ENCODE data around the gene AMELX. TPM values are rescaled to one million over a fixed set of nuclear protein-coding genes. Genes with fewer than 3 reads are reported as not detected.
A peak's percentile ranks its signal among the peaks of the same experiment; 100 is the strongest.

The AMELX gene
- total and polyA plus RNA-seq, 4 donors, result not detected

DNA sequence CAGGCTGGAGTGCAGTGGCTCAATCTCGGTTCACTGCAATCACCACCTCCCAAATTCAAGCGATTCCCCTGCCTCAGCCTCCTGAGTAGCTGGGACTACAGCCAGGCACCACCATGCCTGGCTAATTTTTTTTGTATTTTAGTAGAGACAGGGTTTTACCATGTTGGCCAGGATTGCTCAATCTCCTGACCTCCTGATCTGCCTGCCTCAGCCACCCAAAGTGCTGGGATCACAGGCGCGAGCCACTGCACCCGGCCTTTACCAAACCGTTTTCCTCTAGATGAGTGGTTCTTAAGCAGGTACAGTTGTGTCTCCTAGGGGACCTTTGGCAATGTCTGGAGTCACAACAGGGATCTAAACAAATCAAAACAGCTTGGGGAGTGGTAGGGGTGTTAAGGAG, 11.6 kb downstream of the AMELX start:
- TF ChIP-seq RXRA (IDR thresholded peaks at IDR 0.05) (no peak), FOXA1 (IDR thresholded peaks at IDR 0.05) (no peak), JUND (IDR thresholded peaks at IDR 0.05) (no peak), HNF4G (IDR thresholded peaks at IDR 0.05) (no peak)
- Histone ChIP-seq H3K4me1 (ENCODE audit: control insufficient read depth in 4 of 4, insufficient read depth in 4 of 4, low read length in 3 of 4) (no peaks in the 10 kb centered on the region), H3K9ac (ENCODE audit: low read depth in 1 of 2, low read length in 2 of 2) (no peak overlapping the region), H3K36me3 (ENCODE audit: control insufficient read depth in 4 of 4, insufficient read depth in 3 of 4, low read depth in 1 of 4, low read length in 3 of 4) (no peaks in the 10 kb centered on the region), H3K27me3 (ENCODE audit: control insufficient read depth in 4 of 4, insufficient read depth in 4 of 4, low read length in 3 of 4) (no peaks in the 10 kb centered on the region), H3K4me3 (ENCODE audit: low read depth in 1 of 3, low read length in 3 of 3) (no peak overlapping the region), H3K9me3 (ENCODE audit: control insufficient read depth in 4 of 4, low read length in 3 of 4) (no peaks in the 10 kb centered on the region), H3K27ac (ENCODE audit: low read depth in 1 of 2, low read length in 2 of 2) (no peak overlapping the region)
- DNase-seq (ENCODE audit: low spot score), result no peak
- WGBS, result 79% methylated on average over 6 of the region's 6 CpGs

DNA sequence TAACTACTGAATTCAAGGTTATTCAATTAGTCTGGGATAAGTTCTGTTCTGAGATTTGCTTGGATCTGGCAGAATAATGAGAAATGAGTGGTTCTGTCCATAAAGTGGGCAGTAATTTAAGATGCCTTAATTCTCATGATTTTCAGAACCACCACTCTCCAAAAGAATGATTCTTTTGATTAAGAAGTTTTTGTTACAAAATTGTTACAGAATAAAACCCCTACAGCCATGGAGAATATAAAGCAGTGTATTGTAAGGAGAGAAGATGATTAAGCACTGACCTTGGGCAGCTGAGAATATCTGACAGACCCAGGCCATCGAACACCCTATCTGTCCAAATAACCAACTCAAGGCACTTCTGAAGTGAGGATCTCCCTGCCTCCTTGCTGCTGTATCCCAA, 12.4 kb downstream of the AMELX start:
- Histone ChIP-seq H3K4me3 (ENCODE audit: low read depth in 1 of 3, low read length in 3 of 3) (no peak overlapping the region), H3K9me3 (ENCODE audit: control insufficient read depth in 4 of 4, low read length in 3 of 4) (no peaks in the 10 kb centered on the region), H3K9ac (ENCODE audit: low read depth in 1 of 2, low read length in 2 of 2) (no peak overlapping the region), H3K36me3 (ENCODE audit: control insufficient read depth in 4 of 4, insufficient read depth in 3 of 4, low read depth in 1 of 4, low read length in 3 of 4) (no peaks in the 10 kb centered on the region), H3K4me1 (ENCODE audit: control insufficient read depth in 4 of 4, insufficient read depth in 4 of 4, low read length in 3 of 4) (no peaks in the 10 kb centered on the region), H3K27me3 (ENCODE audit: control insufficient read depth in 4 of 4, insufficient read depth in 4 of 4, low read length in 3 of 4) (no peaks in the 10 kb centered on the region), H3K27ac (ENCODE audit: low read depth in 1 of 2, low read length in 2 of 2) (no peak overlapping the region)
- 89% methylated on average over 1 of the region's 1 CpG for WGBS
- no peak for DNase-seq (ENCODE audit: low spot score)
- TF ChIP-seq, protein P1, sequence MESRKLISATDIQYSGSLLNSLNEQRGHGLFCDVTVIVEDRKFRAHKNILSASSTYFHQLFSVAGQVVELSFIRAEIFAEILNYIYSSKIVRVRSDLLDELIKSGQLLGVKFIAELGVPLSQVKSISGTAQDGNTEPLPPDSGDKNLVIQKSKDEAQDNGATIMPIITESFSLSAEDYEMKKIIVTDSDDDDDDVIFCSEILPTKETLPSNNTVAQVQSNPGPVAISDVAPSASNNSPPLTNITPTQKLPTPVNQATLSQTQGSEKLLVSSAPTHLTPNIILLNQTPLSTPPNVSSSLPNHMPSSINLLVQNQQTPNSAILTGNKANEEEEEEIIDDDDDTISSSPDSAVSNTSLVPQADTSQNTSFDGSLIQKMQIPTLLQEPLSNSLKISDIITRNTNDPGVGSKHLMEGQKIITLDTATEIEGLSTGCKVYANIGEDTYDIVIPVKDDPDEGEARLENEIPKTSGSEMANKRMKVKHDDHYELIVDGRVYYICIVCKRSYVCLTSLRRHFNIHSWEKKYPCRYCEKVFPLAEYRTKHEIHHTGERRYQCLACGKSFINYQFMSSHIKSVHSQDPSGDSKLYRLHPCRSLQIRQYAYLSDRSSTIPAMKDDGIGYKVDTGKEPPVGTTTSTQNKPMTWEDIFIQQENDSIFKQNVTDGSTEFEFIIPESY (IDR thresholded peaks at IDR 0.05), result no peak
- no peak for TF ChIP-seq FOXA2 (IDR thresholded peaks at IDR 0.05)
- no peak for TF ChIP-seq JUND (IDR thresholded peaks at IDR 0.05)
- TF ChIP-seq GABPA (IDR thresholded peaks at IDR 0.05 in 1 of 2, conservative IDR thresholded peaks at IDR 0.05 in 1 of 2), result no peak
- TF ChIP-seq ATF3 (IDR thresholded peaks at IDR 0.05), result no peak

- Histone ChIP-seq H3K4me3 (ENCODE audit: low read depth in 1 of 3, low read length in 3 of 3) (no peak overlapping the region), H3K9ac (ENCODE audit: low read depth in 1 of 2, low read length in 2 of 2) (no peak overlapping the region), H3K27ac (ENCODE audit: low read depth in 1 of 2, low read length in 2 of 2) (no peak overlapping the region), H3K36me3 (ENCODE audit: control insufficient read depth in 4 of 4, insufficient read depth in 3 of 4, low read depth in 1 of 4, low read length in 3 of 4) (no peaks in the 10 kb centered on the region), H3K4me1 (ENCODE audit: control insufficient read depth in 4 of 4, insufficient read depth in 4 of 4, low read length in 3 of 4) (no peaks in the 10 kb centered on the region), H3K9me3 (ENCODE audit: control insufficient read depth in 4 of 4, low read length in 3 of 4) (no peaks in the 10 kb centered on the region), H3K27me3 (ENCODE audit: control insufficient read depth in 4 of 4, insufficient read depth in 4 of 4, low read length in 3 of 4) (peaks cover 0 to 2% (median 0%) of the 10 kb centered on the region in 4 donors)
- 86% methylated on average over 5 of the region's 5 CpGs for WGBS
- no peak for TF ChIP-seq HNF4A (conservative IDR thresholded peaks at IDR 0.05)
- no peak for TF ChIP-seq SP1 (IDR thresholded peaks at IDR 0.05)
- TF ChIP-seq EGR1 (IDR thresholded peaks at IDR 0.05; ENCODE audit: low read depth in 2 of 2), result no peak
- no peak for TF ChIP-seq TAF1 (conservative IDR thresholded peaks at IDR 0.05)
- TF ChIP-seq NR2F2 (IDR thresholded peaks at IDR 0.05), result no peak
- DNase-seq (ENCODE audit: low spot score), result no peak
Observed at GRCh38 chrX:11309220-11309619, 16.0 kb downstream of the AMELX start.

DNA sequence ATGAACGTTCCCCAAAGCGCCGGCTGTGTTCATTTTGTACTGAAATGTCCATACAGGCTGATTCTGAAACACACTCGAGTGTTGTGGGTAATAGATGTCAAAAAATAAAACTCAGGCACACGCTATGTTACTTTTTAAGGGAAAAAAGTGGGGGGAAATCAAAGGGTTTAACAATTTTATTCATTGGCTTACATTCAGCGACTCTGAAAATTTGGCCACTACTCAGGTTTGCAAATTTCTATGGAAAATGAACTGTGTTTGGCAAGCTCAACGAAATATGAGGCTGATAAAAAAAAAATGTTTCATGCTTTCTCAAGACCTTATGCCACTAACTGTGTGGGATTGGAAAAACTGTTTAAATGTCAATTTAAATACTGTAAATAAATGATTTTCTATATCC, 18.5 kb downstream of the AMELX start:
- no peak overlapping the region for H3K4me3 ChIP-seq (ENCODE audit: low read depth in 1 of 3, low read length in 3 of 3)
- no peaks in the 10 kb centered on the region for H3K36me3 ChIP-seq (ENCODE audit: control insufficient read depth in 4 of 4, insufficient read depth in 3 of 4, low read depth in 1 of 4, low read length in 3 of 4)
- TF ChIP-seq RXRA (IDR thresholded peaks at IDR 0.05), result no peak
- TF ChIP-seq, protein P2, sequence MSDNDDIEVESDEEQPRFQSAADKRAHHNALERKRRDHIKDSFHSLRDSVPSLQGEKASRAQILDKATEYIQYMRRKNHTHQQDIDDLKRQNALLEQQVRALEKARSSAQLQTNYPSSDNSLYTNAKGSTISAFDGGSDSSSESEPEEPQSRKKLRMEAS (IDR thresholded peaks at IDR 0.05), result no peak
- peaks cover 0 to 2% (median 0%) of the 10 kb centered on the region in 4 donors for H3K27me3 ChIP-seq (ENCODE audit: control insufficient read depth in 4 of 4, insufficient read depth in 4 of 4, low read length in 3 of 4)
- H3K9ac ChIP-seq (ENCODE audit: low read depth in 1 of 2, low read length in 2 of 2), result peak overlapping the region in 1 of 2 donors; percentile 27
- no peak for DNase-seq (ENCODE audit: low spot score)
- H3K9me3 ChIP-seq (ENCODE audit: control insufficient read depth in 4 of 4, low read length in 3 of 4), result no peaks in the 10 kb centered on the region
- WGBS, result 89% methylated on average over 7 of the region's 7 CpGs
- H3K27ac ChIP-seq (ENCODE audit: low read depth in 1 of 2, low read length in 2 of 2), result no peak overlapping the region
- H3K4me1 ChIP-seq (ENCODE audit: control insufficient read depth in 4 of 4, insufficient read depth in 4 of 4, low read length in 3 of 4), result no peaks in the 10 kb centered on the region
